ENCODE data around the gene DNAH8. TPM values are rescaled to one million over a fixed set of nuclear protein-coding genes. Genes with fewer than 3 reads are reported as not detected.

The DNAH8 gene
- total RNA-seq, 1 experiment from 2014 or later, result not detected

- Histone ChIP-seq H2AFZ (ENCODE audit: low read depth, low read length, poor library complexity, severe bottlenecking) (no peak overlapping the region), H3K9ac (ENCODE audit: low read length) (no peak overlapping the region), H3K4me3 (replicated peaks in 1 of 2; ENCODE audit: low read depth in 1 of 2, low read length in 2 of 2) (no peak overlapping the region), H4K20me1 (ENCODE audit: insufficient read depth) (no peaks in the 10 kb centered on the region), H3K4me2 (ENCODE audit: low read length) (no peak overlapping the region), H3K9me3 (ENCODE audit: control insufficient read depth in 1 of 2, insufficient read depth in 1 of 2, low read depth in 1 of 2, low read length in 2 of 2) (no peaks in the 10 kb centered on the region), H3K27me3 (ENCODE audit: insufficient read depth, low read length) (no peaks in the 10 kb centered on the region), H3K79me2 (ENCODE audit: insufficient read depth, low read length) (no peaks in the 10 kb centered on the region), H3K27ac (ENCODE audit: low read depth, low read length) (no peak overlapping the region), H3K9me2 (ENCODE audit: insufficient read depth) (no peaks in the 10 kb centered on the region), H3K36me3 (ENCODE audit: control insufficient read depth in 1 of 2, insufficient read depth in 2 of 2, low read length in 2 of 2) (no peaks in the 10 kb centered on the region), H3K4me1 (ENCODE audit: control insufficient read depth in 1 of 2, insufficient read depth in 2 of 2, low read length in 2 of 2) (no peaks in the 10 kb centered on the region)
- CTCF ChIA-PET, result interaction anchor here (0.6 to 1.5 kb wide), 11 partner anchors 8 to 100 kb away, joined by 3 to 14 read pairs (median 4); no protein-coding TSS in a partner anchor
- RAD21 ChIA-PET (ENCODE audit: low non-redundant PET in 1 of 2, low total read pairs in 2 of 2, uncharacterized antibody in 2 of 2, unreplicated experiment in 2 of 2), result no interaction called here
- POLR2A ChIA-PET, result no interaction called here
- BruUV-seq (replicated peaks), result no TSS peak
- intact Hi-C loops (cut with micrococcal nuclease), result no loop called here
- DNase-seq (ENCODE audit: low read depth, low spot score) (peak; percentile 47), ATAC-seq (peak; percentile 94)
- no peak for TF ChIP-seq EGR1 (IDR thresholded peaks at IDR 0.05; ENCODE audit: low read depth)
- TF ChIP-seq, protein P1, sequence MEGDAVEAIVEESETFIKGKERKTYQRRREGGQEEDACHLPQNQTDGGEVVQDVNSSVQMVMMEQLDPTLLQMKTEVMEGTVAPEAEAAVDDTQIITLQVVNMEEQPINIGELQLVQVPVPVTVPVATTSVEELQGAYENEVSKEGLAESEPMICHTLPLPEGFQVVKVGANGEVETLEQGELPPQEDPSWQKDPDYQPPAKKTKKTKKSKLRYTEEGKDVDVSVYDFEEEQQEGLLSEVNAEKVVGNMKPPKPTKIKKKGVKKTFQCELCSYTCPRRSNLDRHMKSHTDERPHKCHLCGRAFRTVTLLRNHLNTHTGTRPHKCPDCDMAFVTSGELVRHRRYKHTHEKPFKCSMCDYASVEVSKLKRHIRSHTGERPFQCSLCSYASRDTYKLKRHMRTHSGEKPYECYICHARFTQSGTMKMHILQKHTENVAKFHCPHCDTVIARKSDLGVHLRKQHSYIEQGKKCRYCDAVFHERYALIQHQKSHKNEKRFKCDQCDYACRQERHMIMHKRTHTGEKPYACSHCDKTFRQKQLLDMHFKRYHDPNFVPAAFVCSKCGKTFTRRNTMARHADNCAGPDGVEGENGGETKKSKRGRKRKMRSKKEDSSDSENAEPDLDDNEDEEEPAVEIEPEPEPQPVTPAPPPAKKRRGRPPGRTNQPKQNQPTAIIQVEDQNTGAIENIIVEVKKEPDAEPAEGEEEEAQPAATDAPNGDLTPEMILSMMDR (IDR thresholded peaks at IDR 0.05 in 2 of 3, conservative IDR thresholded peaks at IDR 0.05 in 1 of 3; ENCODE audit: borderline replicate concordance in 1 of 3, insufficient read depth in 1 of 3, low read depth in 2 of 3, low read length in 2 of 3), result peak; percentile 50 to 89 (median 82); a peak in 5 of 6 replicates
- peak; percentile 67 for TF ChIP-seq RAD21 (IDR thresholded peaks at IDR 0.05; ENCODE audit: low read depth)
Measured at GRCh38 chr6:38773338-38773737, 58.2 kb downstream of the DNAH8 start.

GRCh38 chr6:38774929-38775707 is 60.0 kb downstream of the DNAH8 start:
- ChIA-PET CTCF (interaction anchor here (1.1 kb wide), 1 partner anchor 14 kb away, joined by 3 read pairs; no protein-coding TSS in a partner anchor), RAD21 (ENCODE audit: low non-redundant PET in 1 of 2, low total read pairs in 2 of 2, uncharacterized antibody in 2 of 2, unreplicated experiment in 2 of 2) (no interaction called here), POLR2A (no interaction called here)
- no peak for ATAC-seq
- Histone ChIP-seq H3K9ac (ENCODE audit: low read length) (no peak overlapping the region), H3K4me3 (replicated peaks in 1 of 2; ENCODE audit: low read depth in 1 of 2, low read length in 2 of 2) (no peak overlapping the region), H3K36me3 (ENCODE audit: control insufficient read depth in 1 of 2, insufficient read depth in 2 of 2, low read length in 2 of 2) (no peaks in the 10 kb centered on the region), H3K27ac (ENCODE audit: low read depth, low read length) (no peak overlapping the region), H3K4me2 (ENCODE audit: low read length) (no peak overlapping the region), H3K27me3 (ENCODE audit: insufficient read depth, low read length) (no peaks in the 10 kb centered on the region), H3K9me3 (ENCODE audit: control insufficient read depth in 1 of 2, insufficient read depth in 1 of 2, low read depth in 1 of 2, low read length in 2 of 2) (no peaks in the 10 kb centered on the region), H2AFZ (ENCODE audit: low read depth, low read length, poor library complexity, severe bottlenecking) (no peak overlapping the region), H3K79me2 (ENCODE audit: insufficient read depth, low read length) (no peaks in the 10 kb centered on the region), H3K9me2 (ENCODE audit: insufficient read depth) (no peaks in the 10 kb centered on the region), H3K4me1 (ENCODE audit: control insufficient read depth in 1 of 2, insufficient read depth in 2 of 2, low read length in 2 of 2) (no peaks in the 10 kb centered on the region), H4K20me1 (ENCODE audit: insufficient read depth) (no peaks in the 10 kb centered on the region)
- intact Hi-C loops (cut with micrococcal nuclease), result no loop called here
- no peak for DNase-seq (ENCODE audit: low read depth, low spot score)
- no TSS peak for BruUV-seq (replicated peaks)
- TF ChIP-seq EZH2phosphoT487 (IDR thresholded peaks at IDR 0.05; ENCODE audit: borderline replicate concordance), result no peak
- TF ChIP-seq YY1 (IDR thresholded peaks at IDR 0.05; ENCODE audit: extremely low read depth, insufficient replicate concordance, low read depth, low read length), result no peak
- no peak for TF ChIP-seq EZH2 (IDR thresholded peaks at IDR 0.05)
- no peak for TF ChIP-seq CEBPB (IDR thresholded peaks at IDR 0.05; ENCODE audit: low read depth)
- TF ChIP-seq, protein P2, sequence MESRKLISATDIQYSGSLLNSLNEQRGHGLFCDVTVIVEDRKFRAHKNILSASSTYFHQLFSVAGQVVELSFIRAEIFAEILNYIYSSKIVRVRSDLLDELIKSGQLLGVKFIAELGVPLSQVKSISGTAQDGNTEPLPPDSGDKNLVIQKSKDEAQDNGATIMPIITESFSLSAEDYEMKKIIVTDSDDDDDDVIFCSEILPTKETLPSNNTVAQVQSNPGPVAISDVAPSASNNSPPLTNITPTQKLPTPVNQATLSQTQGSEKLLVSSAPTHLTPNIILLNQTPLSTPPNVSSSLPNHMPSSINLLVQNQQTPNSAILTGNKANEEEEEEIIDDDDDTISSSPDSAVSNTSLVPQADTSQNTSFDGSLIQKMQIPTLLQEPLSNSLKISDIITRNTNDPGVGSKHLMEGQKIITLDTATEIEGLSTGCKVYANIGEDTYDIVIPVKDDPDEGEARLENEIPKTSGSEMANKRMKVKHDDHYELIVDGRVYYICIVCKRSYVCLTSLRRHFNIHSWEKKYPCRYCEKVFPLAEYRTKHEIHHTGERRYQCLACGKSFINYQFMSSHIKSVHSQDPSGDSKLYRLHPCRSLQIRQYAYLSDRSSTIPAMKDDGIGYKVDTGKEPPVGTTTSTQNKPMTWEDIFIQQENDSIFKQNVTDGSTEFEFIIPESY (IDR thresholded peaks at IDR 0.05; ENCODE audit: extremely low read depth, insufficient replicate concordance, low read length), result no peak
- TF ChIP-seq, protein P1 (IDR thresholded peaks at IDR 0.05 in 2 of 3, conservative IDR thresholded peaks at IDR 0.05 in 1 of 3; ENCODE audit: borderline replicate concordance in 1 of 3, insufficient read depth in 1 of 3, low read depth in 2 of 3, low read length in 2 of 3), result no peak
- TF ChIP-seq POLR2AphosphoS5 (IDR thresholded peaks at IDR 0.05; ENCODE audit: low read depth, low read length), result no peak
- TF ChIP-seq POLR2A (IDR thresholded peaks at IDR 0.05; ENCODE audit: borderline replicate concordance, extremely low read depth, insufficient read depth, insufficient read length), result no peak
- no peak for TF ChIP-seq SIN3A (IDR thresholded peaks at IDR 0.05; ENCODE audit: low read depth)
- TF ChIP-seq EGR1 (IDR thresholded peaks at IDR 0.05; ENCODE audit: low read depth), result no peak
- TF ChIP-seq ELF1 (IDR thresholded peaks at IDR 0.05; ENCODE audit: borderline replicate concordance, low read depth), result no peak
